ENCODE measurements around the gene C10orf143. TPM values are rescaled to one million over a fixed set of nuclear protein-coding genes. Genes with fewer than 3 reads are reported as not detected.

The C10orf143 gene
- total and polyA plus RNA-seq, 2 of the 8 experiments (the other 6 are each of a cell fraction or from before 2014, with no cell fraction given), result 1.6 to 2.0 TPM

DNA sequence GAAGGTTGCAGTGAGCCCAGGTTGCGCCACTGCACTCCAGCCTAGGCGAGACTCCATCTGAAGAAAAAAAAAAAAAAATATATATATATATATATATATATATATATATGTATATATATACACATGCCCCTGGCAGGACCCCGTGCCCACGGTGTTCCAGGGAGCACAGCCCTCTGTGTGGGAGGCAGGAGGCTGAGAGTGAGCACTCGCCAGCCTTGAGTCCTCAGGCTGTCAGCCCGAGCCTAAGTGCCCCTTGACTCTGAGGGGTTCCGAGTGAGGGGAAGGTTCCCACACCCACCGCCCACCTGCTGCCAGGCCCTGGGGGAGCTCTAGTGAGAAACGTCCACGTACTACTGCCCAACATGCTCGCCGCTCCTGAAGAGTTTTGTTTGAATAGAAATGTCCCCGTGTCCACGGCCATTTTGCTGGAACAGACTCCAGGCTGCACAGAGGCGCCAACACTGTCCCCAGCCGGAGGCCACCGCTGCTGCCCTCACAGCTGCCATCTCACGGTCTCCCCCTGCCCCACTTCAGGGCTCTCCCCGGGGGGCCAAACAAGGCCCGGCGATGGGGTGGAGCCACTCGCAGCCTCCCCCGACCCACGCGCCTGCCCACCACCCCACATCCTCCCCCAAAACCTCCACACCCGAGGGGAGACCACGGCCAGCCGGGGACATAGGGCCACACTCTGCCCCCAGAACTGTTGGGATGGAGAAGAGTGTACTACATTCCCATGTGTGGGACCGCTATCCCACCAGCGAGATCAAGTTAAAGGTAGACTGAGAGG is 83.8 kb downstream of the C10orf143 start:
- Histone ChIP-seq H2BK15ac (ENCODE audit: low read length) (no peak overlapping the region), H2BK20ac (ENCODE audit: low read length) (no peak overlapping the region), H4K20me1 (replicated peaks in 1 of 2; ENCODE audit: control insufficient read depth in 1 of 2, insufficient read depth in 2 of 2, low read length in 2 of 2) (no peaks in the 10 kb centered on the region), H3K18ac (ENCODE audit: extremely low read depth, low read length) (no peak overlapping the region), H3K36me3 (ENCODE audit: control insufficient read depth in 2 of 4, insufficient read depth in 4 of 4, low read length in 3 of 4) (no peaks in the 10 kb centered on the region), H4K91ac (replicated peaks; ENCODE audit: insufficient read length, low read length) (no peak overlapping the region), H3K79me2 (ENCODE audit: control insufficient read depth in 1 of 2, insufficient read depth in 2 of 2, low read length in 2 of 2) (no peaks in the 10 kb centered on the region), H3K4ac (replicated peaks; ENCODE audit: insufficient read length, low read depth, low read length) (no peak overlapping the region), H2BK120ac (replicated peaks; ENCODE audit: low read depth, low read length) (no peak overlapping the region), H3K4me1 (replicated peaks in 1 of 4; ENCODE audit: control insufficient read depth in 3 of 4, insufficient read depth in 4 of 4, low read length in 3 of 4) (no peaks in the 10 kb centered on the region), H2AFZ (ENCODE audit: low read length) (no peak overlapping the region), H3K23ac (ENCODE audit: insufficient read length) (no peak overlapping the region), H3K4me3 (ENCODE audit: extremely low read depth in 1 of 4, insufficient read depth in 2 of 4, low read depth in 3 of 4, low read length in 4 of 4) (no peak overlapping the region), H2AK5ac (ENCODE audit: low read depth, low read length) (no peak overlapping the region), H3K79me1 (ENCODE audit: low read depth, low read length) (no peaks in the 10 kb centered on the region), H4K8ac (ENCODE audit: extremely low read depth, insufficient read depth, low read length) (no peak overlapping the region), H2BK12ac (ENCODE audit: low read depth, low read length) (no peak overlapping the region), H3K23me2 (ENCODE audit: low read depth, low read length) (0 out of 2 replicates have a peak, but pooled peaks cover 2% of the 10 kb centered on the region), H3K27ac (ENCODE audit: low read depth, low read length) (no peak overlapping the region), H3K14ac (ENCODE audit: insufficient read length) (no peak overlapping the region), H2BK5ac (ENCODE audit: low read depth, low read length) (no peak overlapping the region), H3K56ac (replicated peaks; ENCODE audit: insufficient read length, low read depth, low read length) (no peak overlapping the region), H3K4me2 (ENCODE audit: insufficient read depth in 1 of 2, low read depth in 2 of 2, low read length in 2 of 2) (no peak overlapping the region), H3K9ac (replicated peaks in 1 of 4; ENCODE audit: extremely low read depth in 1 of 4, low read depth in 3 of 4, low read length in 3 of 4) (no peak overlapping the region), H3K27me3 (replicated peaks in 1 of 4; ENCODE audit: control insufficient read depth in 3 of 4, extremely low read depth in 1 of 4, insufficient read depth in 3 of 4, low read length in 3 of 4) (no peaks in the 10 kb centered on the region), H4K5ac (ENCODE audit: insufficient read length, low read depth, low read length) (no peak overlapping the region), H3K9me3 (ENCODE audit: insufficient read depth in 2 of 2, low read depth in 1 of 2, low read length in 1 of 2) (no peaks in the 10 kb centered on the region)
- WGBS, 2 experiments (ENCODE audit: extremely low coverage in 1 of 2, insufficient coverage in 1 of 2, insufficient read length in 1 of 2, insufficient replicate concordance in 2 of 2, low coverage in 1 of 2, low lambda C conversion rate in 2 of 2, missing lambda C conversion rate in 1 of 2), result 93% methylated on average over 20 of the region's 30 CpGs; no CpG with 5 or more reads in 1 of the 2 experiments
- FAIRE-seq (no peak), DNase-seq (ENCODE audit: low read depth in 1 of 2, low spot score in 2 of 2) (no peak)
- ChIA-PET POLR2A (ENCODE audit: partially characterized antibody) (no interaction called here), CTCF (ENCODE audit: partially characterized antibody) (interaction anchor here (0.5 kb wide), 1 partner anchor 320 kb away, joined by 3 read pairs; no protein-coding TSS in a partner anchor)
- no peak for TF ChIP-seq YY1 (IDR thresholded peaks at IDR 0.05; ENCODE audit: low read depth, low read length)
- no peak for TF ChIP-seq TCF12 (IDR thresholded peaks at IDR 0.05; ENCODE audit: low read depth, low read length)

Measured in H1 (cell line).